HCT116 (cell line): ENCODE results near the gene G6PC2. TPM values are rescaled to one million over a fixed set of nuclear protein-coding genes. Genes with fewer than 3 reads are reported as not detected.
"Not testable (repeated sequence)": the region's sequence is repeated elsewhere in the genome, so short reads cannot be mapped to it uniquely, and the experiment has no call there.

ENCODE experiments used
- ATAC-seq: fragments of 200-7000 bp; cut with Tn5 transposase; 2 replicates; pipeline ENCODE4 v1.9.1; 2020; ENCODE audit warnings: mild to moderate bottlenecking, moderate library complexity
- BruUV-seq: library from RNA; stranded (reverse); fragments of 400-500 nt; replicated peaks from 2 replicates; lab custom pipeline; 2021; lab: Mats Ljungman, UMichigan
- CTCF ChIA-PET: fragments of 300-600 bp; sonication (Branson Sonifier 250); formaldehyde crosslinking; loops from one replicate; lab custom pipeline; 2021; ENCODE audit warnings: antibody characterized with exemption; lab: Charles Lee
- POLR2A ChIA-PET: fragments of 300-600, 350-600 bp; sonication (Branson Sonifier 250); formaldehyde crosslinking; loops from one replicate; lab custom pipeline; 2021; ENCODE audit warnings: antibody characterized with exemption; lab: Charles Lee
- RAD21 ChIA-PET, 2 experiments: fragments of 300-600 bp; sonication (Branson Sonifier 250); formaldehyde crosslinking; loops; one replicate each; lab custom pipeline; 2023; ENCODE audit warnings: low total read pairs in 2 of 2; ENCODE audit not compliant: uncharacterized antibody in 2 of 2, unreplicated experiment in 2 of 2, low non-redundant PET in 1 of 2; lab: Charles Lee
- DNase-seq: peaks from one replicate; pipeline ENCODE4 v3.0.0-alpha.2; 2010; ENCODE audit warnings: low read depth, low spot score
- H2AFZ ChIP-seq: fragments of 200-600 bp; shearing (Covaris generic), sonication (generic); 2 replicates; pipeline ENCODE4 v1.6.1; 2017; ENCODE audit warnings: low read depth, mixed run types, mixed read lengths, antibody characterized with exemption, low read length; ENCODE audit not compliant: poor library complexity, severe bottlenecking
- H3K27ac ChIP-seq: 2 replicates; pipeline ENCODE4 v1.5.1; 2012; ENCODE audit warnings: low read depth, low read length
- H3K27me3 ChIP-seq: fragments of 200-600 bp; sonication (generic); 2 replicates; pipeline ENCODE4 v1.6.1; 2016; ENCODE audit warnings: mixed run types, low read length, mixed read lengths; ENCODE audit not compliant: insufficient read depth
- H3K36me3 ChIP-seq, 2 experiments: fragments of 200-500 bp in 1 of 2; fragments of 200-600 bp in 1 of 2; sonication (Bioruptor generic) in 1 of 2; sonication (generic) in 1 of 2; 2 replicates each; pipeline versions ENCODE4 v1.5.1 to v1.6.1; 2014 to 2016; ENCODE audit warnings: low read length in 2 of 2, inconsistent platforms in 1 of 2, mixed read lengths in 1 of 2, mixed run types in 1 of 2; ENCODE audit not compliant: insufficient read depth in 2 of 2, control insufficient read depth in 1 of 2
- H3K4me1 ChIP-seq, 2 experiments: fragments of 200-600 bp in 1 of 2; sonication (generic) in 1 of 2; 2 replicates each; pipeline versions ENCODE4 v1.5.1 to v1.6.1; 2012 to 2017; ENCODE audit warnings: low read length in 2 of 2, inconsistent platforms in 1 of 2, mild to moderate bottlenecking in 1 of 2, mixed read lengths in 1 of 2, mixed run types in 1 of 2, moderate library complexity in 1 of 2; ENCODE audit not compliant: insufficient read depth in 2 of 2, control insufficient read depth in 1 of 2
- H3K4me2 ChIP-seq: fragments of 200-600 bp; sonication (generic); 2 replicates; pipeline ENCODE4 v1.6.1; 2017; ENCODE audit warnings: mixed run types, low read length, mixed read lengths
- H3K4me3 ChIP-seq, 2 experiments: fragments of 200-600 bp in 1 of 2; sonication (generic) in 1 of 2; replicated peaks in 1 of 2; 2 replicates each; pipeline ENCODE4 v1.5.1; 2011 to 2016; ENCODE audit warnings: low read length in 2 of 2, control low read depth in 1 of 2, low read depth in 1 of 2, mild to moderate bottlenecking in 1 of 2, mixed read lengths in 1 of 2, mixed run types in 1 of 2
- H3K79me2 ChIP-seq: fragments of 200-600 bp; sonication (generic); 2 replicates; pipeline ENCODE4 v1.6.1; 2017; ENCODE audit warnings: mild to moderate bottlenecking, mixed run types, low read length, moderate library complexity, mixed read lengths; ENCODE audit not compliant: insufficient read depth
- H3K9ac ChIP-seq: fragments of 200-600 bp; sonication (generic); 2 replicates; pipeline ENCODE4 v1.6.1; 2016; ENCODE audit warnings: low read length, mixed read lengths
- H3K9me2 ChIP-seq: fragments of 200-600 bp; sonication (generic), shearing (Covaris generic); 2 replicates; pipeline ENCODE4 v1.6.1; 2017; ENCODE audit warnings: mixed run types, mild to moderate bottlenecking, moderate library complexity; ENCODE audit not compliant: insufficient read depth
- H3K9me3 ChIP-seq, 2 experiments: fragments of 200-500 bp in 1 of 2; fragments of 200-600 bp in 1 of 2; sonication (Bioruptor generic) in 1 of 2; sonication (generic) in 1 of 2; 2 replicates each; pipeline ENCODE4 v1.6.1; 2014 to 2017; ENCODE audit warnings: low read length in 2 of 2, mixed read lengths in 2 of 2, inconsistent platforms in 1 of 2, low read depth in 1 of 2, mild to moderate bottlenecking in 1 of 2, mixed run types in 1 of 2, moderate library complexity in 1 of 2; ENCODE audit not compliant: control insufficient read depth in 1 of 2, insufficient read depth in 1 of 2
- H4K20me1 ChIP-seq: fragments of 200-600 bp; sonication (generic), shearing (Covaris generic); 2 replicates; pipeline ENCODE4 v1.6.1; 2017; ENCODE audit warnings: mixed run types, mild to moderate bottlenecking, moderate library complexity; ENCODE audit not compliant: insufficient read depth
- EZH2phosphoT487 ChIP-seq: fragments of 200-600 bp; IDR thresholded peaks from 2 replicates; pipeline ENCODE4 v1.6.1; 2018; ENCODE audit warnings: antibody characterized with exemption, borderline replicate concordance
- POLR2A ChIP-seq: IDR thresholded peaks from 2 replicates; pipeline ENCODE4 v1.7.0; 2011; ENCODE audit warnings: borderline replicate concordance; ENCODE audit not compliant: insufficient read depth, insufficient read length; ENCODE audit errors: extremely low read depth
- RAD21 ChIP-seq: IDR thresholded peaks from 2 replicates; pipeline ENCODE4 v1.6.1; 2012; ENCODE audit warnings: low read depth, mild to moderate bottlenecking
- SIN3A ChIP-seq: IDR thresholded peaks from 2 replicates; pipeline ENCODE4 v1.6.1; 2012; ENCODE audit warnings: low read depth
- intact Hi-C: fragments of 100-400 bp; cut with micrococcal nuclease; formaldehyde crosslinking; loops from 2 replicates; pipeline ENCODE4 v1.10.0; 2022
- total RNA-seq: library from RNA; stranded (reverse); gene quantifications from one replicate; pipeline ENCODE4 v1.2.1, GENCODE V29; 2021; ENCODE audit not compliant: unreplicated experiment
- TF ChIP-seq, protein P1 (sequence below): IDR thresholded peaks from 2 replicates; pipeline ENCODE4 v1.6.1; 2011; ENCODE audit warnings: mild to moderate bottlenecking, low read length, moderate library complexity; ENCODE audit not compliant: insufficient replicate concordance; ENCODE audit errors: extremely low read depth

The G6PC2 gene
- total RNA-seq, 1 experiment from 2014 or later = not detected

DNA sequence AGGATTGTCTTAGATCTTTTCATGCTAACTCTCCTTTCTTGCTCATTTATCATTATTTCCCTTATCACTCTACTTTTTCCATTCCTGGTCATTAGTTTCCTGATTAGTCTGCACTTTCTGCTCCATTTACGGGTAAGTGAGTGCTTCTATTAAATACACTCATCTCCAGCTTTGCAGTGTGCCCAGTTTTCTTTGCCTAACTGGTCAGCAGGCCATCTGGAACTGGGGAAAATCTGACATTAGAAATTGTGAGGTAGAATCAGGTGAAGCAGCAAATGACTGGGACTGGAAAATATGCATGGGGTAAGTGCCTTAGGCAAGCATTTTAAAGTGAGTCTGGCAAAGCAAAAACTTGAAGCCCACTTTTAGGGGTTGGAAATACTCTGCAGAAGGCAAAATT lies 29.2 kb downstream of the G6PC2 start:
- intact Hi-C loops = no loop called here
- H3K9me2 ChIP-seq = no peaks in the 10 kb centered on the region
- H3K27me3 ChIP-seq = no peaks in the 10 kb centered on the region
- POLR2A ChIA-PET = no interaction called here
- H3K9ac ChIP-seq = no peak overlapping the region
- no peaks in the 10 kb centered on the region for H4K20me1 ChIP-seq
- DNase-seq (no peak), ATAC-seq (no peak)
- no TSS peak for BruUV-seq
- RAD21 ChIA-PET = no interaction called here
- H3K4me1 ChIP-seq = no peaks in the 10 kb centered on the region
- H3K9me3 ChIP-seq = no peaks in the 10 kb centered on the region
- no peaks in the 10 kb centered on the region for H3K36me3 ChIP-seq
- H3K4me3 ChIP-seq = no peak overlapping the region
- no peak for TF ChIP-seq SIN3A
- no peak for TF ChIP-seq RAD21
- TF ChIP-seq, protein P1, sequence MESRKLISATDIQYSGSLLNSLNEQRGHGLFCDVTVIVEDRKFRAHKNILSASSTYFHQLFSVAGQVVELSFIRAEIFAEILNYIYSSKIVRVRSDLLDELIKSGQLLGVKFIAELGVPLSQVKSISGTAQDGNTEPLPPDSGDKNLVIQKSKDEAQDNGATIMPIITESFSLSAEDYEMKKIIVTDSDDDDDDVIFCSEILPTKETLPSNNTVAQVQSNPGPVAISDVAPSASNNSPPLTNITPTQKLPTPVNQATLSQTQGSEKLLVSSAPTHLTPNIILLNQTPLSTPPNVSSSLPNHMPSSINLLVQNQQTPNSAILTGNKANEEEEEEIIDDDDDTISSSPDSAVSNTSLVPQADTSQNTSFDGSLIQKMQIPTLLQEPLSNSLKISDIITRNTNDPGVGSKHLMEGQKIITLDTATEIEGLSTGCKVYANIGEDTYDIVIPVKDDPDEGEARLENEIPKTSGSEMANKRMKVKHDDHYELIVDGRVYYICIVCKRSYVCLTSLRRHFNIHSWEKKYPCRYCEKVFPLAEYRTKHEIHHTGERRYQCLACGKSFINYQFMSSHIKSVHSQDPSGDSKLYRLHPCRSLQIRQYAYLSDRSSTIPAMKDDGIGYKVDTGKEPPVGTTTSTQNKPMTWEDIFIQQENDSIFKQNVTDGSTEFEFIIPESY = no peak
- no peak for TF ChIP-seq POLR2A
- no peak for TF ChIP-seq EZH2phosphoT487
- no peak overlapping the region for H2AFZ ChIP-seq
- CTCF ChIA-PET = no interaction called here
- no peak overlapping the region for H3K4me2 ChIP-seq
- H3K27ac ChIP-seq = no peak overlapping the region
- no peaks in the 10 kb centered on the region for H3K79me2 ChIP-seq

DNA sequence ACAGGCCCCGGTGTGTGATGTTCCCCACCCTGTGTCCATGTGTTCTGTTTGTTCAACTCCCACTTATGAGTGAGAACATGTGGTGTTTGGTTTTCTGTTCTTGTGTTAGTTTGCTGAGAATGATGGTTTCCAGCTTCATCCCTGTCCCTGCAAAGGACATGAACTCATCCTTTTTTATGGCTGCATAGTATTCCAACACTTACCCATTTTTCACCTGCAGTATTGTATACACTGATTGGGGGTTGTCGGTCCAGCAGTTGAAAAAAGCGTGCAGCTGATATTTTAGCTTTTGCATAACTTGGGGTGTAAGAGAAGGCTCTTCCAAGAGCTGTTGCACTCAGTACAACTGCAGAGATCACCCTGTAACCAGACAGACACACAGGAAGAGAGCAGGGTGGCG lies 31.1 kb downstream of the G6PC2 start:
- RAD21 ChIA-PET, H3K27ac ChIP-seq, DNase-seq, H3K27me3 ChIP-seq, H3K4me1 ChIP-seq, H3K9me3 ChIP-seq, CTCF ChIA-PET, POLR2A ChIA-PET, ATAC-seq, H3K9ac ChIP-seq, H3K4me3 ChIP-seq, H2AFZ ChIP-seq, BruUV-seq, H3K79me2 ChIP-seq, H3K9me2 ChIP-seq, H3K4me2 ChIP-seq, intact Hi-C loops, H3K36me3 ChIP-seq, H4K20me1 ChIP-seq: not testable (repeated sequence)
